HUES64 (cell line): Measurements from ENCODE around the gene CBX5.
"Not testable (repeated sequence)": the region's sequence is repeated elsewhere in the genome, so short reads cannot be mapped to it uniquely, and the experiment has no call there.

Source experiments
- H3K27ac ChIP-seq: 2 replicates; pipeline ENCODE4 v1.7.0; 2013; ENCODE audit warnings: low read depth, low read length, inconsistent platforms
- H3K27me3 ChIP-seq: 2 replicates; pipeline ENCODE4 v1.6.1; 2013; ENCODE audit warnings: mild to moderate bottlenecking, low read length; ENCODE audit not compliant: insufficient read depth
- H3K36me3 ChIP-seq: 2 replicates; pipeline ENCODE4 v1.6.1; 2013; ENCODE audit warnings: mild to moderate bottlenecking, low read length; ENCODE audit not compliant: insufficient read depth
- H3K4me1 ChIP-seq: 2 replicates; pipeline ENCODE4 v1.6.1; 2013; ENCODE audit warnings: mild to moderate bottlenecking, low read length, moderate library complexity; ENCODE audit not compliant: insufficient read depth
- H3K4me3 ChIP-seq: 2 replicates; pipeline ENCODE4 v1.5.1; 2013; ENCODE audit warnings: mild to moderate bottlenecking, low read length, moderate library complexity
- H3K9ac ChIP-seq: 2 replicates; pipeline ENCODE4 v1.6.1; 2013; ENCODE audit warnings: mild to moderate bottlenecking, low read depth, low read length
- H3K9me3 ChIP-seq: 2 replicates; pipeline ENCODE4 v1.6.1; 2013; ENCODE audit warnings: low read depth, low read length; ENCODE audit not compliant: insufficient read depth
- WGBS: fragments of 150-250, 120-280 bp; methylation state at CpG from one replicate; pipeline ENCODE4 v1.1.7; 2013; ENCODE audit warnings: missing lambda C conversion rate; 5-methylcytosine and 5-hydroxymethylcytosine counted together

The CBX5 gene

DNA sequence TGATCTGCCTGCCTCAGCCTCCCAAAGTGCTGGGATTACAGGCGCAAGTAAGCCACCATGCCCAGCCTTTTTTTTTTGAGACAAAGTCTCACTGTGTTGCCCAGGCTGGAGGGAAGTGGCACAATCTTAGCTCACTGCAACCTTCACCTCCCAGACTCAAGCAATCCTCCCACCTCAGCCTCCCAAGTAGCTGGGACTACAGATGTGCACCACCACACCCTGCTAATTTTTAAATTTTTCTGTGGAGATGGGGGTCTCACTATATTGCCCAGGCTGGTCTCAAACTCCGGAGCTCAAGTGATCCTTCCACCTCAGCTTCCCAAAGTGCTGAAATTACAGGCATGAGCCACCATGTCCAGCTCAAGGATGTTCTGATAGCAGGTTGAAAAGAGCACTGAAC, 85.3 kb downstream of the CBX5 start:
- not testable (repeated sequence) for H3K9ac ChIP-seq, H3K36me3 ChIP-seq, H3K27ac ChIP-seq, H3K4me3 ChIP-seq, H3K4me1 ChIP-seq, H3K9me3 ChIP-seq
- 82% methylated on average over 2 of the region's 2 CpGs for WGBS
- peaks cover 89% of the 10 kb centered on the region for H3K27me3 ChIP-seq

GRCh38 chr12:54193434-54193833, 86.5 kb downstream of the CBX5 start:
- Histone ChIP-seq H3K27ac (no peak overlapping the region), H3K27me3 (peaks cover 78% of the 10 kb centered on the region), H3K4me3 (no peak overlapping the region), H3K9me3 (no peaks in the 10 kb centered on the region), H3K4me1 (0 out of 2 replicates have a peak, but pooled peaks cover 4% of the 10 kb centered on the region), H3K36me3 (no peaks in the 10 kb centered on the region), H3K9ac (no peak overlapping the region)
- 73% methylated on average over 7 of the region's 7 CpGs for WGBS

DNA sequence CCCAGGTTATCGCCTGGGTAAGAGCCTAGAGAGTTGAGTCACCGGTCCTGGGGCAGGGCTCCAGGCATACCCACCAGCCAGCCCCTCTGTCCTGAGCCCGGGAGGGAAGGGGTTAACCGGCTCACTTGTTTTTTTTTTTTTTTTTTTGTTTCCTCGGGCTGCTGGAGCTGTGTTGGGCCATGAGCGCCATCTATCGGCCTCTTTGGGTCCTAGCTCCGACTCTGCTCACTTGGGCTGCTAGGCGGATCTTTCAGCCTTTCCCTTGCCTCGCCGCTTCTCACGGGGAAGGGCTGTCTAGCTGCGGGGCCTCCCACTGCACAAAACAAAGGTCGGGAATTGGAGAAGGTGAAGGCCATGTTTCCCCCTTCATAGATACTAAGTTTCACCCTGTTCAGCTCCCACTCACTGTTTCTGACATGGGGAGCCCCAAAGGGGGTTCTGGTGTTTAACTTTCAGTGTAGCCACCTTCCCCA, 88.3 kb downstream of the CBX5 start:
- Histone ChIP-seq H3K36me3 (no peaks in the 10 kb centered on the region), H3K4me1 (no peaks in the 10 kb centered on the region), H3K9ac (no peak overlapping the region)

DNA sequence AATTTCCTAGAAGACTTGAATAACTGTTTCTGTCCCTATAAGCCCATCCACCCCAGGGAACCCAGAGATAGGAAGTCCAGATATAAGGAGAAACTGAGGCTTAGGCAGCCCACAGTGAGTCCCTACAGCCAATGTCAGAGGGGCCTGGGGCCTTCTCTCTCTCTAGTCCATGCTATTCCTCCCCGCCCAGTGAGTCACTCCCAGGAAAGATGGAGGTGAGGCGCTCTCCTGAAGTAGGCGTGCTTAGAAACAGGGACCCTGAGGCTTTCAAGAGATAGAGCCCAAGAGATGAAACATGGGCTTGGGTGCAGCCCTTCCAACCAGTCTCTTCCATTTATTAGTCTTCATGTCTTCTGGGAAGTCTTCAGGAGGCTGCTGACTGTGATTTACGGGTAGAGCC, 88.8 kb downstream of the CBX5 start:
- H3K9ac ChIP-seq: no peak overlapping the region
- no peaks in the 10 kb centered on the region for H3K4me1 ChIP-seq
- H3K9me3 ChIP-seq: no peaks in the 10 kb centered on the region
- no peak overlapping the region for H3K4me3 ChIP-seq
- H3K27ac ChIP-seq: no peak overlapping the region
- H3K36me3 ChIP-seq: no peaks in the 10 kb centered on the region
- peaks cover 60% of the 10 kb centered on the region for H3K27me3 ChIP-seq
- WGBS: 34% methylated on average over 4 of the region's 4 CpGs

More for the DNA sequence above, 88.3 kb downstream of the CBX5 start:
- H3K4me3 ChIP-seq: no peak overlapping the region
- no peaks in the 10 kb centered on the region for H3K9me3 ChIP-seq
- WGBS: 2% methylated on average over 14 of the region's 14 CpGs
- H3K27ac ChIP-seq: no peak overlapping the region
- H3K27me3 ChIP-seq: peaks cover 65% of the 10 kb centered on the region

DNA sequence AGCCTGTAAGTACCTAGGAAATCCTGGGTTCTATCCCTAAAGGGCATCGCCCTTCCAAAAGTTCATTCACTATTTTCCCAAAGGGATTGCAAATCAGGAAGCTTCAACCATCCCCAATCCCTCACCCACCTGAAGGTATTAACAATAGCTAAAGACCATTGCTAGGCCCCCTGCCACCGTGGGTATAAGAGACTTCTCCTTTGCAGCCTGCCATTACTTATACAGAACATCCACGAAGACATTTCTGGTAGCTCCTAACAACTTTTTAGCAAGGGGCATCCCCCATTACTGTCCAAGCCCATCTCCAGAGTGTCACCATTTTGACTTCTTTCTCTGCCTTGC, 90.8 kb downstream of the CBX5 start:
- Histone ChIP-seq H3K36me3 (no peaks in the 10 kb centered on the region), H3K9me3 (no peaks in the 10 kb centered on the region), H3K27ac (no peak overlapping the region), H3K27me3 (peaks cover 44% of the 10 kb centered on the region), H3K9ac (no peak overlapping the region), H3K4me3 (peak overlapping the region; percentile 98), H3K4me1 (no peaks in the 10 kb centered on the region)
- 24% methylated on average over 3 of the region's 3 CpGs for WGBS

GRCh38 chr12:54187075-54187474, 92.8 kb downstream of the CBX5 start:
- Histone ChIP-seq H3K4me1 (peaks cover 3% of the 10 kb centered on the region; the same call in 1 of the 2 replicates), H3K9ac (no peak overlapping the region), H3K9me3 (no peaks in the 10 kb centered on the region), H3K4me3 (no peak overlapping the region), H3K27ac (no peak overlapping the region), H3K36me3 (no peaks in the 10 kb centered on the region), H3K27me3 (peaks cover 23% of the 10 kb centered on the region)
- 93% methylated on average over 3 of the region's 3 CpGs for WGBS

DNA sequence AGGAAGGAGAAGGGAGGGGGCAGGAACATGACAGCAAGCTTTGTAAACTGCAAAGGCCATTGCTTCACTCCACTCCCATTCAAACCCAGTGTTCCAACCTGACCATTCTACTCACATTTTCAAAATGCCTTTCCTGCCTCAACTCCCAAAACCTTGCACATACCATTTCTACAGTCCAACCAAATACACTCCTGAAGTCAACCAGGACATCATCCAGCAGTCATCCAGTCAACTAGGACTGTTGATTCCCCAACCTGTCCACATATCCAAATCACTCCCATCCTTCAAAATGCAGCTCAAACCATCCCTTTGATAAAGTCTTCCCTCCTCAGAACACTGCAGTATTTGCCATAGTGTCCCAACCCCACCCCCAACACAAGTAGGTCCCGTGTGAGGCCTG, 94.0 kb downstream of the CBX5 start:
- no peak overlapping the region for H3K4me3 ChIP-seq
- H3K27ac ChIP-seq: no peak overlapping the region
- no peaks in the 10 kb centered on the region for H3K36me3 ChIP-seq
- no peaks in the 10 kb centered on the region for H3K9me3 ChIP-seq
- no CpG with 5 or more reads among the region's 1 CpG for WGBS
- no peak overlapping the region for H3K9ac ChIP-seq
- peaks cover 3% of the 10 kb centered on the region; the same call in 1 of the 2 replicates for H3K4me1 ChIP-seq
- peaks cover 12% of the 10 kb centered on the region for H3K27me3 ChIP-seq

- H3K4me3 ChIP-seq: not testable (repeated sequence)
- WGBS: 95% methylated on average over 8 of the region's 9 CpGs
Observed at GRCh38 chr12:54185297-54185696, 94.6 kb downstream of the CBX5 start.

GRCh38 chr12:54184024-54184805, 95.7 kb downstream of the CBX5 start:
- peaks cover 3% of the 10 kb centered on the region; the same call in 1 of the 2 replicates for H3K4me1 ChIP-seq
- no peaks in the 10 kb centered on the region; the same call in 1 of the 2 replicates for H3K27me3 ChIP-seq
- no peaks in the 10 kb centered on the region for H3K36me3 ChIP-seq
- no peaks in the 10 kb centered on the region for H3K9me3 ChIP-seq
- WGBS: 92% methylated on average over 7 of the region's 7 CpGs
- no peak overlapping the region for H3K4me3 ChIP-seq
- no peak overlapping the region for H3K9ac ChIP-seq
- no peak overlapping the region for H3K27ac ChIP-seq

More at GRCh38 chr12:54185297-54185696, 94.6 kb downstream of the CBX5 start:
- H3K27me3 ChIP-seq, H3K9ac ChIP-seq, H3K27ac ChIP-seq, H3K9me3 ChIP-seq, H3K4me1 ChIP-seq, H3K36me3 ChIP-seq: not testable (repeated sequence)

GRCh38 chr12:54182981-54183380, 96.9 kb downstream of the CBX5 start:
- Histone ChIP-seq H3K36me3 (no peaks in the 10 kb centered on the region), H3K27me3 (peaks cover 10% of the 10 kb centered on the region), H3K9me3 (no peaks in the 10 kb centered on the region), H3K4me1 (peaks cover 3% of the 10 kb centered on the region; the same call in 1 of the 2 replicates), H3K9ac (no peak overlapping the region), H3K27ac (no peak overlapping the region), H3K4me3 (no peak overlapping the region)
- WGBS: 82% methylated on average over 5 of the region's 5 CpGs

- no peaks in the 10 kb centered on the region for H3K9me3 ChIP-seq
- H3K36me3 ChIP-seq: no peaks in the 10 kb centered on the region
- H3K9ac ChIP-seq: no peak overlapping the region
- 96% methylated on average over 11 of the region's 11 CpGs for WGBS
- no peak overlapping the region for H3K27ac ChIP-seq
- H3K4me3 ChIP-seq: no peak overlapping the region
- peaks cover 19% of the 10 kb centered on the region for H3K27me3 ChIP-seq
- peaks cover 3% of the 10 kb centered on the region; the same call in 1 of the 2 replicates for H3K4me1 ChIP-seq
Observed at GRCh38 chr12:54182086-54182485, 97.8 kb downstream of the CBX5 start.
